Colon (tissue), 2 donors: Measurements from ENCODE around the gene PGD.
"Not testable (repeated sequence)": the region's sequence is repeated elsewhere in the genome, so short reads cannot be mapped to it uniquely, and the experiment has no call there.

ENCODE experiments used
- FAIRE-seq: peaks from 2 replicates; lab custom pipeline; 2012; peaks lifted over from hg19 to GRCh38; lab: Jason Lieb, UNC
- donor health status: control.
- donor health status: control.

The PGD gene

DNA sequence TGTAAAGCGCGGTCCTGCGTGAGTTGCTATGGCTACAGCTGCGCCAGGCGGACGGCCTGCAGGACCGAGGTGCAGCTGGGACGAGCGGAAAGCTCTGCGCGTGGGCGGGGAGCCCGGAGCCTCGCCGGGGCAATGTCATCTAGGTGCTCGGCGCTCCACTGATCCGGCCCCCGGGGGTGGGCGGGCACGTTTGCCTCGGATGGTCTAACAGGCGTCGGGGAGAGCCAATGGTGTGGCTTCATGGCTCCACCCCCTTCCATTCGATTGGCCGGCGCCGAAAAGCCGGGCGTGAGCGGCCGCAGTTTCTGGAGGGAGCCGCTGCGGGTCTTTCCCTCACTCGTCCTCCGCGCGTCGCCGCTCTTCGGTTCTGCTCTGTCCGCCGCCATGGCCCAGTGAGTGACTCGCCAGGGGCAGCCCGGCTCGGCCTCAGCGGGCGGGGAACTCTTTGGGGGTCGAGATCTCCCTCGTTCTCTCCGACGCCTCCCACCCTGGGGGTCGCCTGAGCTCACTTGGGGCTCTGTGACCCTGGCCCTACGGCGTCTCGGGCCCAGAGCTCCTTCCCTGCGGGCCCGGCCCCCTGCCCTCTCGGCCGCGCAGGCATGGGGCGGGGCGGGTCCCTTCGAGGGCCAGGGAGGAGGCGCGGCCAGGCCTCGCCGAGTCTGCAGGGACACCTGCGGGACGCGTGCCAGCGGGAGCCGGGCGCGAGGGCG lies at the start of gene PGD:
PGD (plus strand) TSS at position 331 of the 710 bp plus-strand sequence; CDS start at position 385, 54 bp downstream.
- FAIRE-seq = no peak

- no peak for FAIRE-seq
Observed at GRCh38 chr1:10353282-10353681, 45.6 kb upstream of the PGD start.

DNA sequence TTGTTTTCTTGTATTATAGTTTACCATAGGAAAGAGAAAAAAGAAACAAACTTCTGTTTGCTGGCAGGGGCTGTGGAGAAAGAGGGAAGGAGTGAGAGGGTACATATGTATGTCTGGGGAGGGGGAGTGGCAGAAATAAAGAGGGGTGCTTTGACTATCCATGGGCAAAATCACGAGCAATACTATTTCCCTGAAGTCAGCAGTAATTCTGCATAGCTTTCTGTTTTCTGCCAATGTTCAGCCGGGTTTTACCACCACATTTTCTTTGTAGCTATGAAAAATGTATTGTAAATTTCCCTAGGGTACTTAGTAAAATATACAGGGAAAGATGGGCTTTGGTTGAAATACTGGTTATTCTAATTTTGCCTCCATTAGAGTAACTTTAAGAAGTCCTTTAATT lies 45.2 kb upstream of the PGD start:
- FAIRE-seq = no peak

- FAIRE-seq = no peak
Observed at GRCh38 chr1:10360045-10360444, 38.8 kb upstream of the PGD start.

- no peak for FAIRE-seq
Observed at GRCh38 chr1:10361515-10361914, 37.3 kb upstream of the PGD start.

GRCh38 chr1:10368194-10368593 lies 30.7 kb upstream of the PGD start:
- FAIRE-seq = no peak

DNA sequence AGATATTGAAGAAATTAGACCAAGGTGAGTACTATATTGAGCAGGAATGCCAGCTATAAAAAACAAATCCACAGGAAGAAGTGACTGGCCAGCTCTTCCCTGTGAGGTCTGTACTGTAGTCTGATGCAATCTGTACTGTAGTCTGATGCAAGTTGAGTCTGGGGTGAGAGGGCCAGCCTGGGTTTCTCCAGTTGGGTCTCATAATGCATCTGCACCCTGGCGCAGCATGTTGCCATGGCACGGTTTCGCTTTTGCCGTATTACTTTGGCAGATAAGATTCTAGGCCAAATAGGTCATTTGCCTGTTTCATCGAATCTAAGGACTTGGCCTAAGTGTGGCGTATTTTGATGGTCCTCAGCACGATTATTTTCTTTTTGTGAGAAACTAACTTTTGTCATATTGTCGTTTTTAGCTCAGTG lies 24.4 kb upstream of the PGD start:
- FAIRE-seq = no peak

DNA sequence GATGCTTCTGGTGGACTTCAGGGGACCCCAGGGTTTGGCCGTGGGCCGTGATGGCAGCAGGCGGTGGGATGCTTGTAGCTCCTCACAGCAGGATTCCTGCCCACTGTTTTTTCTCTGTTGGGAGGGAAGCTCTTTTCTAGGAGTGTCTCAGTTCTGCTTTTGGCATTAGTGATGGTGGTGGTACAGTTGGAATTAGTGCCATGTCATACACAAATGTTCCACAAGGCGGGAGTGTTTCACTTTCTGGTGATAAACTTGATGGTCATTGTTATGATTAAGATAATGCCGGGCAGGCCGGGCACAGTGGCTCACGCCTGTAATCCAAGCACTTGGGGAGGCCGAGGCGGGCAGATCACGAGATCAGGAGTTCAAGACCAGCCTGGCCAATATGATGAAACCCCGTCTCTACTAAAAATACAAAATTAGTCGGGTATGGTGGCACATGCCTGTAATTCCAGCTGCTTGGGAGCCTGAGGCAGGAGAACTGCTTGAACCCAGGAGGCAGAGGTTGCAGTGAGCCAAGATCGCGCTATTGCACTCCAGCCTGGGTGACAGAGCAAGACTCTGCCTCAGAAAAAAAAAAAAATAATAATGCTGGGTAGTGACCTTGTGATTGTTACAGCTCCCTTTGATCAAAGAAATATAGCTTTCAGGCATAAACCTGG lies 21.4 kb upstream of the PGD start:
- not testable (repeated sequence) for FAIRE-seq

GRCh38 chr1:10378081-10378841 lies 20.6 kb upstream of the PGD start:
- FAIRE-seq = no peak

DNA sequence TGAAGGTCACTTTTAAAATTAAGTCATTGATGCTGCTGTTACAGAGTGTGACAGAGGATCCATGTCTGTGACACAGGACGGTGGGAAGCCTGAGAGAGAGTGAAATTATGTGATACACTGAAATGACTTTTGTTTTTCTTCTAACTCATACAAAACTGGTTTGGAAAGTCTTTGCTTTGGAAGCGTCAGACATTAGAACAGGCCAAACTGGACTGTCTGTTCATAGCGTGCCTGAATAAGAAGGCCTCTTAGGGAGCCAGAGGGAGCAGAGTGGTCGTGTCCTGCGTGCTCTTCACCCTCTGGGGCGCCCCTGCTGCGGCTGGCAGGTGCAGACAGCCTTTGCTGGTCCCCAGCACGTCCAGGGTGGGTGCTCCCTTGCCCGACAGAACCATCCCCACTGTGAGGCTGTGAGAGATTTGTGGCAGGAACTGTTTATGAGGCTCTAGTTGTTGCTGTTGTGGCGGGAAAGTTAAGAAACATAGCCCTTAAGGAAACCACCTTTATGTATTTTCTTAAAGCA lies 19.7 kb upstream of the PGD start:
- no peak for FAIRE-seq

- no peak for FAIRE-seq
Observed at GRCh38 chr1:10379676-10380075, 19.2 kb upstream of the PGD start.

DNA sequence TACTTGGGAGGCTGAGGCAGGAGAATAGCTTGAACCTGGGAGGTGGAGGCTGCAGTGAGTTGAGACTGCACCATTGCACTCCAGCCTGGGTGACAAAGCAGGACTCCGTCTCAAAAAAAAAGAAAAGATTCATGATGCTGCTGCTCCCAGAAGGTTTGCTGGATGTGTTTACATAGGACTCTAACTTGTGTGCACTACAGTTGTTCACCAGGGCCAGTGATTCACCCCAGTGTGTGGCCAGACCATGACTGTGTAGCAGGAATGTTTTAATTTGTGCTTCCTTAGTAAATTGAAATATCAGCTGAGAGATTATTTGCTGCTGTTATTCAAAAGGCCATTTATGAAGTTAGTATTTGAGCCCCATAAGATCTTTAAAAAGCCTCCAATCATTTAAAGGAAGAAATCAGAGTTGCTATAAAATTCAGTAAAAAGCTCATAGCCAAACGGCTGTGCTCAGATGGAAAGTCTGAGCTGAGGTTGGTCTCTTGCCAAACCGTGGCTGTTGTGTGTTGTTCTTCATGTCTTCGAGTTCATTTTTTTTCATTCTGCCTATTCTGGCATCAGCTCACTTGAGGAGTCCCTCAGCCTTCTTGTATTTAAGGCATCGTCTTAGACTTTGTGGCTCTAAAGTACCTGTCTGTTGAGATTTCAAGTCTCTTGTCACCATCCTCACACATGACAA lies 18.1 kb upstream of the PGD start:
- FAIRE-seq = no peak

DNA sequence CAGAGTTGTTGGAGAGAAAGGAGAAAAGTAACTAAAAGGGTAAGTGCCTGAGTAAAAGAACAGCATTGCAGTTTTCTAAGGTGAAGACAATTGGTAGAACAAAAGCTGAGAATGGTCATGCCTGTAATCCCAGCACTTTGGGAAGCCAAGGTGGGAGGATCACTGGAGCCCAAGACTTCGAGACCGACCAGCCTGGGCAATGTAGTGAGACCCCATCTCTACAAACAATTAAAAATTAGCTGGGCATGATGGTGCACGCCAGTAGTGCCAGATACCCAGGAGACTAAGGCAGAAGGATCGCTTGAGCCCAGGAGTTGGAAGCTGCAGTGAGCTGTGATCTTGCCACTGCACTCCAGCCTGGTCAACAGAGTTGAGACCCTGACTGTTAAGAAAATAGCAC lies 15.2 kb upstream of the PGD start:
- no peak for FAIRE-seq

DNA sequence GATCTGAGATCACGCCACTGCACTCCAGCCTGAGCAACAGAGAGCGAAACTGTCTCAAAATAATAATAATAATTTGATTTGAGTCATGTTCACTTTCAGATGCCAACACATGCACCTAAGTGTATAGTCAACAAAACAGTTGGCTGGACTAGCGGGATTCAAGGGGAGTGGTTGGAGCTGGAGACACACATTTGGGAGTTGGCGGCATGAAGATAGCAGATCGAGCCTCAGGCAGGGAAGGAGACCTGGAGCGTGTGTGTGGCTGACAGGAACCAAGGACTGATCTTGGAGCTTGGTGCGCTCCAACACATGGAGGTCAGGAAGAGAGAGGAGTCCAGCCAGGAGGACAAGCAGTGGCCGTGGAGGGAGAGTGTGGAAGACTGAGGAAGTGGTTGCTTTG lies 14.6 kb upstream of the PGD start:
- no peak for FAIRE-seq

DNA sequence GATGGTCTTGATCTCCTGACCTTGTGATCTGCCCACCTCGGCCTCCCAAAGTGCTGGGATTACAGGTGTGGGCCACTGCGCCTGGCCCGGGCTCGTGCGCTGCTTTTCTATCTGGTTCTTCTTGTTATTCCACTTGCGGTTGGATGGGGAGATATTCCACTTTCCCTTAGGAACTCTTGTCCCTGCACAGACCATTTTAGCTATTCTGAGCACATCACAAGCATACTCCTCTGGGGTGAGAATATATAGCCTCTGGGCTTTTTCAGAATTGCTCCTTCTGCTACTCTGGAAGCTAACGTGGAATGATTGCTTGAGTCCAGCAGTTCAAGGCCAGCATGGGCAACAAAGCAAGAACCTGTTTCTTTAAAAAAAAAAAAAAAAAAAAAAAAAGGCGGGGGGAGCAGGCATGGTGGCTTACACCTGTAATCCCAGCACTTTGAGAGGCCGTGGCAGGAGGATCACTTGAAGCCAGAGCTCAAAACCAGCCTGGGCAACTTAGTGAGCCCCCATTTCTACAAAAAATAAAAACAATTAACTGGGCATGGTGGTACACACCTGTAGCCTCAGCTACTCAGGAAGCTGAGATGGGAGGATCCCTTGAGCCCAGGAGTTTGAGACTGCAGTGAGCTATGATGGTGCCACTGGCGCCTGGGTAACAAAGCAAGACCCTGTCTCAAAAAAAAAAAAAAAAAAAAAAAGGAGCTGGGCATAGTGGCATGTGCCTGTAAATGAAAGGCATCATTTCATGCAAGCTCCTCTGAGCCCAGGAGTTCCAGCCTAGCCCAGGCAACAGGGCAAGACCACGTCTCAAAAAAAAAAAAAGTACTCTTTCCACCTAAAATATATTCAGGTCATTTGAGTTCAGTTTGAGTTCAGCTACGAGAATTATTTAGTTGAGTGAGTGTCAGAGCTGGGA lies 11.8 kb upstream of the PGD start:
- no peak for FAIRE-seq

- FAIRE-seq = no peak
Observed at GRCh38 chr1:10387677-10388386, 11.0 kb upstream of the PGD start.

GRCh38 chr1:10388387-10388715 lies 10.5 kb upstream of the PGD start:
- no peak for FAIRE-seq

- no peak for FAIRE-seq
Observed at GRCh38 chr1:10389271-10389973, 9.4 kb upstream of the PGD start.

DNA sequence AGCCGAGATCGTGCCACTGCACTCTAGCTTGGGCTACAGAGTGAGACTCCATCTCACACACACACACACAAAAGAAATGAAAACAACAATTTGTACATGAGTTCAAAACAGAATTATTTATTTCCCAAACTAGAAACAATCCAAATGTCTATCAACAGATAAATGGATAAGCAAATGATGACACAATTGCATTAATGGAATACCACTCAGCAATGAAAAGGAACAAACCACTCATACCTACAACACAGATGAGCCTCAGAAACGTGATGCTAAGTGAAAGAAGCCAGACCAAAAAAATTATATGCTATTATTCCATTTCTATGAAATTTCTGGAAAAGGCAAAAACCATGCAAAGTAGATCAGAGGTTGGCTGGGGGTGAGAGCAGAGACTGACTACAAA lies 2.0 kb upstream of the PGD start:
- FAIRE-seq = no peak

DNA sequence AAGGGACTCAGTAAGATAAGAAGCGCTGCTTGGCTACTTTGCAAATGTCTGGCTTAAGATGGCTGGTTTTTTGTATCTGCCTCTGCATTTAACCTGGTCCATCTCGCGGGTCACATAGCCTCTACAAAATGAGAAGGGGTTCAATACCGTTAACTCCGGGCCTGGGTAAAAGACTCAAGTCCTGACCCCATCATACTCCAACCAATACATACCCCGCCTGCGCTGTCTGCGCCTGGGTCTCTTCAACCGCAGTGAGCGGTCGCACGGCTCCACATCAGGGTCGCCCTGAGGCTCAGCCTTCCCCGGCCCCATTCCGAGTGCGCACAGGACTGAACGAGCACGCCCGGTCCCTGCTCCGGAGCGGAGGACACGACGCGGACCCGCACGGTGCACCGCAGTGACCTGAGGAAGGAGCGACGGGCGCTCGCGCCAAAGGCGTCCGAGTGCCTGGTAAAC lies 558 bp upstream of the PGD start:
- FAIRE-seq = no peak
